T47D (cell line): ENCODE measurements around the gene MIER3.

Experiments
- DNase-seq, 2 experiments: peaks; one replicate each; pipeline versions ENCODE4 v3.0.0 to v3.0.0-alpha.2; 2011 to 2012; ENCODE audit warnings: low read depth in 1 of 2, low spot score in 1 of 2
- JUND ChIP-seq: IDR thresholded peaks from 2 replicates; pipeline ENCODE4 v1.6.1; 2012; ENCODE audit warnings: low read depth
- in situ Hi-C: cut with HindIII; loops from 2 replicates; pipeline ENCODE4 v1.10.0; 2016; ENCODE audit warnings: low sequenced_read_pairs, low pct_unique_long_range_greater_than_20kb

Gene MIER3

DNA sequence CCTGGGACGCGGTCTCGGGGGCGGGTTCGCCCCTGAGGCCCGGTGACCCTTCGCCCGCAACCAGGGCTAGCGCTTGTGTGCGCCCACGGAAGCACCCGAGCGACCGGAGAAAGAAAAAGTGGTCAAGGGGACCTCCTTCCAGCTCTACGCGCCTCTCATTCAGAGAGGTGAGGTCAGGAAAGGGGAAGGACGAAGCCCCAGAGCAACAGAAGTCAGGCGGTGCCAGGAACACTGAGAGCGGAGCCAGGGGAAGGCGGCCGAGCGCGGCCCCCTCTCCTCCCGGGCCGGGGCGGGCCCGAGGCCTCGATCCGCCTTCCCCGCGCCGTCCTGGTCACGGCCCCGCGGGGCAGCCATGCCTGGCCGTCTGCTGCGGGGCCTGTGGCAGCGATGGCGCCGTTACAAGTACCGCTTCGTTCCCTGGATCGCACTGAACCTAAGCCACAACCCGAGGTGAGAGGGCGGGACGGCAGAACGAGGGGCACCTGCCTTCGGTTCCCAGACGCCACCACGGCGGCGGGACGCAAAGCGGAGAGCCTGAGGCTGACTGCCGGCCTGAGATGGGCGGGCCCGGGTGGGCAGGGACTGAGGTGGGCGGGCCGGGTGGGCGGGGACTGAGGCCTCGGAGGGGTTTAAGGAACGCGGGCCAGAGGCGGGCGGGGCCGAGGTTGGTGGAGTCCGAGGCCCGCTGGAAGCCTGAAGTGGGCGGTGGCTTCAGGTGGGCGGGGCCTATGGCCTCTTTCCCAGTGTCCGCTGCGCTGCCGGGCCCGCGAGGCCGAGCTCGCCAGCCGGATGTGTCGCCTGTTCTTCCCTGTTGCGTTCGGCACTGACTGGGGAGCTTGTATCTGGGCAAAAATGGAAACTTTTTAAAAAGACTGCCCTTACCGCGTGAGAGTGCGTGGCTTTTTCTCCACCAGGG is 42.4 kb downstream of the MIER3 start, which contains the start of gene SETD9:
Gene SETD9, plus strand, starts transcription at position 303 of the 916 bp plus-strand sequence. Its CDS starts 50 bp downstream, at position 353.
- in situ Hi-C loops: no loop called here
- peak; percentile 92 to 99 for DNase-seq
- no peak for TF ChIP-seq JUND

- no peak for DNase-seq
- in situ Hi-C loops: no loop called here
- no peak for TF ChIP-seq JUND
Observed at GRCh38 chr5:56908942-56909293, 43.0 kb downstream of the MIER3 start.

DNA sequence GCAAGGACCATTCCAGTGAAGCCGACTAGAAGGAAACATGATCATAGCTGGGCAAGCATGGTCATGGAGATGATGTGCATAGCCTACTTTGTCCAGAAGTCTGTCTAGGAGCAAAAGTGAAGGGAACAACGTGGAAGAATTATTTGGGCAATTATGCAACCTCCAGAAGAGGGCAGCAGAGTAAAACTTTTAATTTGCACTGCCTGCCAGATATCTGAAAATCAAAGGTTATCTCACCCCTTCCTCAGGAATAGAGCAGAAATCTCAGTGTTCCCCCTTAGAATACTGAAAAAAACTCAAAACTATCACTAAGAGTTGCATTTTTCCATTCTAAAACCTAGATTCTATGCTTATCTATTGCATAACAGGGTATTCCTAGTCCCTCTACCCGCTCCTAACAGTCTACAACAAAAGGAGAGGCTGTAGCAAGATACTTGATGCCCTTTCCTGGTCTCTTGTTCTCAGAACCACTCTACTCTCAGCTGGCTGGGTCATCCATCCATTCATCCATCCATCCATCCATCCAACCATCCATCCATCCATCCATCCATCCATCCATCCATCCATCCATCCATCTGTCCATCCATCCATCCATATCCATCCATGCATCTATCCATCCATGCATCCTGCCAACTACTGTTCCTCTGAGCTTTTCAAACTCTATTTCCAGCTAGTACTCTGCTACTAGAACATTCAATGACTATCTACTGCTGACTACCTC is 50.9 kb downstream of the MIER3 start:
- in situ Hi-C loops: no loop called here
- no peak for TF ChIP-seq JUND
- DNase-seq: peak; percentile 40 to 69

- TF ChIP-seq JUND: no peak
- in situ Hi-C loops: no loop called here
- DNase-seq: no peak
Observed at GRCh38 chr5:56900395-56900794, 51.5 kb downstream of the MIER3 start.

- no peak for TF ChIP-seq JUND
- in situ Hi-C loops: no loop called here
- no peak for DNase-seq
Observed at GRCh38 chr5:56898213-56898612, 53.7 kb downstream of the MIER3 start.

- no peak for DNase-seq
- no peak for TF ChIP-seq JUND
Observed at GRCh38 chr5:56896763-56897162, 55.2 kb downstream of the MIER3 start.

DNA sequence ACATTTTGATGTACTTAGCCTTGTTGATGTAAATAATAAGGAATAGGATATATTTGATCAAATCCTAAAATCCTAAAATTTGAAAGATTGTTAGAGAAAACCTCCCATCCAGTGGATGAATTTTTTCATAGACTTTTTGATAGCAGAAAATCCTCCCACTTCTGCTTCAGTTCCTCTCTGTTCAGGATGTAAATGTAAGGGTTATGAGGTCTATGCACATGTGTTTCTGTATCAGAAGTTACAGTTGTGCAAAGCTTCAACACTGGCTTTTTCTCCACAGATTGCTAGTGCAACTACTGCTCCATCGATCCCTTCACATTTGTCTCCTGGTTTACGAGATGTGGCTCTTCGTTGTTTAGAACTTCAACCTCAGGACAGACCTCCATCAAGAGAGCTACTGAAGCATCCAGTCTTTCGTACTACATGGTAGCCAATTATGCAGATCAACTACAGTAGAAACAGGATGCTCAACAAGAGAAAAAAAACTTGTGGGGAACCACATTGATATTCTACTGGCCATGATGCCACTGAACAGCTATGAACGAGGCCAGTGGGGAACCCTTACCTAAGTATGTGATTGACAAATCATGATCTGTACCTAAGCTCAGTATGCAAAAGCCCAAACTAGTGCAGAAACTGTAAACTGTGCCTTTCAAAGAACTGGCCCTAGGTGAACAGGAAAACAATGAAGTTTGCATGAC is 58.5 kb downstream of the MIER3 start:
- TF ChIP-seq JUND: no peak
- in situ Hi-C loops: no loop called here
- no peak for DNase-seq

More at GRCh38 chr5:56896763-56897162, 55.2 kb downstream of the MIER3 start:
- in situ Hi-C loops: no loop called here

DNA sequence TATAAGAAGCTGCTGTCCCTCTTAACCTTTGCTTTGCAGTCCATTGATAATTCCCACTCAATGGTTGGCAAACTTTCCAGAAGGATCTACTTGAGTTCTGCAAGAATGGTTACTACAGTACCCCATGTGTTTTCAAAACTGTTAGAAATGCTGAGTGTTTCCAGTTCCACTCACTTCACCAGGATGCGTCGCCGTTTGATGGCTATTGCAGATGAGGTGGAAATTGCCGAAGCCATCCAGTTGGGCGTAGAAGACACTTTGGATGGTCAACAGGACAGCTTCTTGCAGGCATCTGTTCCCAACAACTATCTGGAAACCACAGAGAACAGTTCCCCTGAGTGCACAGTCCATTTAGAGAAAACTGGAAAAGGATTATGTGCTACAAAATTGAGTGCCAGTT is 70.4 kb downstream of the MIER3 start:
- in situ Hi-C loops: no loop called here
- TF ChIP-seq JUND: no peak
- DNase-seq: no peak

GRCh38 chr5:56876327-56876726 is 75.6 kb downstream of the MIER3 start:
- in situ Hi-C loops: no loop called here

GRCh38 chr5:56873056-56873455 is 78.9 kb downstream of the MIER3 start:
- TF ChIP-seq JUND: no peak
- in situ Hi-C loops: no loop called here
- DNase-seq: no peak

More at GRCh38 chr5:56876327-56876726, 75.6 kb downstream of the MIER3 start:
- no peak for DNase-seq
- TF ChIP-seq JUND: no peak

DNA sequence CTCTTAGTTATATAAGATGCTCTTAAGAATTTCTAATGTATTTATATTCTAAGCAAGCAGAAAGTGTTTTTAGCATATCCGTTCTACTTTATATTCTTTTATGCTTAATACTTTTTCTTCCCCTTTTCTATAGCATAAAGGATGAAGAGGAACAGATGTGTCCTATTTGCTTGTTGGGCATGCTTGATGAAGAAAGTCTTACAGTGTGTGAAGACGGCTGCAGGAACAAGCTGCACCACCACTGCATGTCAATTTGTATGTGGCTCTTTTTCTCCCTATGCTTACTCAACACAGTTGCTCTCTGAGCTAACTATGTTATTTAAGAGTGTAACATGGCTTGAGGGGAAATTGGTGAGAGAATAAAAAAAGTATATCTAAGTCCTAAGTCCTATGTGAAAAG is 80.1 kb downstream of the MIER3 start:
- in situ Hi-C loops: no loop called here
- DNase-seq: no peak

More for the DNA sequence above, 80.1 kb downstream of the MIER3 start:
- TF ChIP-seq JUND: no peak
